ENCODE data around the gene ARID3B.

The ARID3B gene

GRCh38 chr15:74579001-74579400 is 38.0 kb downstream of the ARID3B start:
- H3K36me3 ChIP-seq = no peaks in the 10 kb centered on the region
- TF ChIP-seq CTCF (IDR thresholded peaks at IDR 0.05; ENCODE audit: low read depth, low read length) = no peak
- peaks cover 4% of the 10 kb centered on the region for H3K4me1 ChIP-seq
- H3K9me3 ChIP-seq = no peaks in the 10 kb centered on the region
- no peak for DNase-seq
- H3K27me3 ChIP-seq = no peaks in the 10 kb centered on the region
- H3K4me3 ChIP-seq (ENCODE audit: low read depth, low read length) = no peak overlapping the region

GRCh38 chr15:74580538-74581350 is 39.7 kb downstream of the ARID3B start:
- H3K9me3 ChIP-seq = no peaks in the 10 kb centered on the region
- TF ChIP-seq CTCF (IDR thresholded peaks at IDR 0.05; ENCODE audit: low read depth, low read length) = no peak
- H3K36me3 ChIP-seq = no peaks in the 10 kb centered on the region
- peaks cover 22% of the 10 kb centered on the region for H3K4me1 ChIP-seq
- H3K4me3 ChIP-seq (ENCODE audit: low read depth, low read length) = no peak overlapping the region
- no peaks in the 10 kb centered on the region for H3K27me3 ChIP-seq
- no peak for DNase-seq

GRCh38 chr15:74584204-74584603 is 43.2 kb downstream of the ARID3B start:
- H3K4me1 ChIP-seq = peaks cover 34% of the 10 kb centered on the region
- DNase-seq = no peak
- H3K27me3 ChIP-seq = no peaks in the 10 kb centered on the region
- no peak for TF ChIP-seq CTCF (IDR thresholded peaks at IDR 0.05; ENCODE audit: low read depth, low read length)
- H3K36me3 ChIP-seq = no peaks in the 10 kb centered on the region
- no peak overlapping the region for H3K4me3 ChIP-seq (ENCODE audit: low read depth, low read length)
- no peaks in the 10 kb centered on the region for H3K9me3 ChIP-seq

GRCh38 chr15:74584779-74585178 is 43.8 kb downstream of the ARID3B start:
- DNase-seq = peak; percentile 79
- H3K4me1 ChIP-seq = peaks cover 37% of the 10 kb centered on the region
- no peaks in the 10 kb centered on the region for H3K36me3 ChIP-seq
- no peak overlapping the region for H3K4me3 ChIP-seq (ENCODE audit: low read depth, low read length)
- no peak for TF ChIP-seq CTCF (IDR thresholded peaks at IDR 0.05; ENCODE audit: low read depth, low read length)
- H3K27me3 ChIP-seq = no peaks in the 10 kb centered on the region
- H3K9me3 ChIP-seq = no peaks in the 10 kb centered on the region

- H3K4me1 ChIP-seq = peaks cover 37% of the 10 kb centered on the region
- no peak overlapping the region for H3K4me3 ChIP-seq (ENCODE audit: low read depth, low read length)
- no peaks in the 10 kb centered on the region for H3K9me3 ChIP-seq
- no peaks in the 10 kb centered on the region for H3K27me3 ChIP-seq
- no peaks in the 10 kb centered on the region for H3K36me3 ChIP-seq
- no peak for TF ChIP-seq CTCF (IDR thresholded peaks at IDR 0.05; ENCODE audit: low read depth, low read length)
- no peak for DNase-seq
Measured at GRCh38 chr15:74585191-74585590, 44.2 kb downstream of the ARID3B start.

- H3K9me3 ChIP-seq = no peaks in the 10 kb centered on the region
- H3K36me3 ChIP-seq = no peaks in the 10 kb centered on the region
- no peaks in the 10 kb centered on the region for H3K27me3 ChIP-seq
- no peak overlapping the region for H3K4me3 ChIP-seq (ENCODE audit: low read depth, low read length)
- TF ChIP-seq CTCF (IDR thresholded peaks at IDR 0.05; ENCODE audit: low read depth, low read length) = no peak
- H3K4me1 ChIP-seq = peaks cover 37% of the 10 kb centered on the region
- no peak for DNase-seq
Measured at GRCh38 chr15:74585857-74586256, 44.8 kb downstream of the ARID3B start.
